GM12891 (cell line): Measurements from ENCODE around the gene CARD19.

ENCODE experiments used
- SPI1 ChIP-seq: IDR thresholded peaks from 2 replicates; pipeline ENCODE4 v1.6.1; 2011; ENCODE audit warnings: low read depth, low read length, control low read depth
- TAF1 ChIP-seq: IDR thresholded peaks from 2 replicates; pipeline ENCODE4 v1.6.1; 2011; ENCODE audit warnings: low read depth, low read length, control low read depth

DNA sequence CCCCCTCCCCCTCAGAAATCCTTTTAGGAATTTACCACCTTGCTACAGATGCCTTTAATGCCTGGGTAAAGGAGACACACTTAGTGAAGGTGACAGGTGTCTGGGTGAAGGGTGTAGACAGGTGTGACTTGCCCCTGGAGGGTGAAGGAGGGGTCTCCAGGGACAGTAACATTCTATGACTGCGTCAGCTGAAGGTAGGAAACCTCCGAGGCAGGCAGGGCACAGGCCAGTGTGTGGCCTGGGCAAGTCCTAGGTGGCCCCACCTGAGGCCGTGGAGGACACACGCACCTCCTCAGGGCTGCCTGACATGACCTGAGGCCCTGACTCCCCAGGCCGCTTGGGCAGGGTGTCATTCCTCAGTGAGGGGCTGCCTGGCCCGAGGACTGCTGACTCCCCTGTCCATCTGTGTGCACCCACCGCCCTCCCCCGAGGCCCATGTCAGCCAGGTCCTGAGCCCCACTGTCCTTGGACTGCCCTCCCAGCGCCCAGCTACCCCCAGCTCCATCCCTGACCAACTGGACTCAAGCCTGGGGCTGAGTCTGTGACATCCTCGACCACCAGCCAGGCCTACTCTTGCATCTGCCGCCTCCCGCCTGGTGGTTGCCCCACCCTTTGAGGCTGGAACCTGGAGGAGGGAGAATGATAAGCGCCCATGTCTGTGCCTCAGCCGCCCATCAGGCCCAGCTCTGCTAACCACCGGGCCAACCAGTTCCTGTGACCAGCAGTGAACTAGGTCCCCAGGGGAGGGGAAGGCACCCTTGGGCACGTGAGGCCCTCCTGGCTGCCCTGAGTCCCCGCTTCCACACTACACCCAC is 18.4 kb downstream of the CARD19 start:
- TF ChIP-seq TAF1 (no peak), SPI1 (no peak)
